Stimulated activated CD4-positive, alpha-beta T cell treated with anti-CD3 and anti-CD28 coated beads, Interleukin-1b, Interleukin-23, amount 100 ng/mL, for 1 hour (primary cell): ENCODE results near the gene PARS2.

ENCODE experiments used
- DNase-seq, 2 donors: peaks; one replicate each; pipeline ENCODE4 v3.0.0-alpha.2; 2020; ENCODE audit warnings: low read depth in 2 of 2

Gene PARS2

DNA sequence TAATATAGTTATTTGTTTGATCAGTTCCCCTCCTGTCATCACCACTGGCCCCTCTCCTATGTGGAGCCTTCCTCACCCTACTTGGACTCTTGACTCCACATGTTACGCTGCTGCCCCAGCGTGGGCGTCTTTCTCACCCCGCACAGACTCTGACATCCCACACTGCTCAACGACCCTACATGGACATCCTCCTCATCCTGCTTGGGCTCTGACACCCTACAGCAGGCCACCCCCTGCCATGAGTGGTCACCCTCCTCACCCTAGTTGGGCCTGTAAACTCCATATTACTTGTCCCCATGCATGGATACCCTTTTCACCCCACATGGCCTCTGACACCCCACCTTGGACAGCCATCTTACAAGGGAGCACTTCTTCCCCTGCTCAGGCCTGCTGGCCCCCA, 27.6 kb downstream of the PARS2 start:
- no peak for DNase-seq

DNA sequence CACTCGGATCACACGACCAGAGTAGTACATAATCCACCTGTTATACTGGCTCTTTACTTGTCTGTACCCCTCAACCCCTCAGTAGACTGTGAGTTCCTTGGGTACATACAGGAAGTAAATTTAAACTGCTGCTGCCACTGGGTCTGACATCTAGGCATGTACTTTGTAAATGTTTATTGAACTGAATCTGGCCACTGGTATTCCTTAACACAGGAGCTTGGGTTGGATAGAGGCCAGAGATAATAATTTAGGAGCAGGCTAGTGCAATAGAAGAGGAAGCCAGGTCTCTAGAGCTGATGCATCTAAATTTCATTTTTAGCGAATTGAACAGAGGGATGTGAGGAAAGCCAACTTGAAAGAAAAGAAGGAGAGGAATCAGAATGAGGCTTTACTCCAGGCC, 36.3 kb downstream of the PARS2 start:
- no peak for DNase-seq

- no peak for DNase-seq
Measured at GRCh38 chr1:54724771-54725170, 39.6 kb downstream of the PARS2 start.

- DNase-seq: no peak
Measured at GRCh38 chr1:54723985-54724384, 40.3 kb downstream of the PARS2 start.

DNA sequence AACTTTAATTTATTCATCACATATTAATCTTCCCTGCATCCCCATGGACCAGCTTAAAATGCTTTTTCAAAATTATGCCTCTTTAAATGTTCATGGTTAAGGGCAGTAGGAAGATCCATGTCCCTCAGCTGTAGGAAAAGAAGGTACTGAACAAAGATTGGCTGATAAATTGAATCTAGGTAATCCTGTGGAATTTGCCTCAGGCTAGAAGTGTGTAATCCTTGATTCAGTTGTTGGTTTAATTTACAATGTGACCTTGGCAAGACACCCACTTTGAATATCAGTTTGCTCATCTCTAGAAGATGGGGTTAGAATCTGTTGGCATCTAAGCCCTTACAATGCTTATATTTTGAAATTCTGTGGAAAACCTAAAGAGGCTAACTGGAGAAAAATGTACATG, 42.6 kb downstream of the PARS2 start:
- DNase-seq: no peak

DNA sequence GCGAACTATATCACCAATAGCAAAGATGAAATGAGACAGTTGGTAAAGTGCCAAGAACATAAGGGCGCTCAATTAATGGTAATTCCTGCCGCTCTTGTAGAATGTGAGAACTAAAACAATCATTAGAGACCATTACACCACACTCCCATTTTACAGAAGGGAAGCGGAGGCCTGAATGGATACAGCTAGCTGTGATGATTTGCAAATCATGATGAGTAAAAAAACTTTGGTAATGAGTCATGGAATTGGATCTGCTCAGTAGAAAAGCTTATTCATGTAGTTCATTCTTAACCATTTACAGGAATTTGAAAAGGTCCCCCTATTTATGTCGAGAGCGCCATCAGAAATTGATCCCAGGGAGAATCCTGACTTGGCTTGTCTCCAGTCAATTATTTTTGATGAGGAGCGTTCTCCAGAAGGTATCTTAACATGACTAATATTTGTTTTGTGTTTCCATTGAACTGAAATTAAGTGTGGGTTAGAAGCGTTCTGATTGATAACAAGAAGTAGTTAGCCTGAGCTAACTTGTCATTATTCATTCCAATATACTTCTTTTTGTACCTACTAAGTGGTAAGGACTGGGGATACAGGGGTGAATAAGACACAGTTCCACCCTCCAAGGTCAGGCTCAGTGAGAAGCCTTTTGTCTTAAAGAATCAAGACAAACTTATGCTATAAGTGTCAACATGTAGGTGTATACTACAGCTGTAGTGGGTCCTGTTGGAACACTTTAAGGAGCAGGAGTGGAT, 47.9 kb downstream of the PARS2 start:
- DNase-seq: no peak

- DNase-seq: peak; percentile 58 to 80
Measured at GRCh38 chr1:54715493-54716298, 48.6 kb downstream of the PARS2 start, which contains the start of gene TTC4. TTC4 (plus strand) TSS chr1:54715861; CDS start chr1:54715909, 48 bp downstream.

DNA sequence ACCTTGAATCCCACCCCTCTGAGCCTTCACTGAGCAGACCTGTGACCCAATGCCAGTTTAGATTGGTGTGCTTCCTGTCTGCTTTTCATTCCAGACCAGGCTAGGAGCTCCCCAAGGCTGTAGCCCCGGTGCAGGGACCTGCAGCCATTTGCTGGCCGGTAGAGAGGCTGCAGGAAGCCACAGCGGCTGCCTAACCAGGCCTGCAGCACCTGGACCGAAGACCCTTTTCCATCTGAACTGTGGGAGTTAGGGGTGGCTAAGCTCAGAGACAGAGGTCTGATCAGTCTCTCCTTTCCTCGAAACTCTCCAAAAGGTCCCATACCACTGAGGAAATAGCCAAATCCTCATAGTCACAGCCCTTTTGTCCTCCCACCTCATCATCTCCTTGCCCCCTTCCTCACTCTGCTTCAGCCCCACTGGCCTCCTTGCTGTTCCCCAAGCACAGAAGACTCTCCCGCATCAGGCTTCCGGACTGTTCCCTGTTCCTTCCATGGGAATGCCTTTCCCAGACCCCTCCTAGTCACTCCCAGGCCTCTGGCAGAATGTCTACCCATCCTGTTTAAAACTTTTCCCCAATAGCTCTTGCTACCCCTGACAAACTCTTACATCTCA, 49.3 kb downstream of the PARS2 start:
- DNase-seq: no peak

GRCh38 chr1:54711536-54711935, 52.8 kb downstream of the PARS2 start:
- DNase-seq: no peak

DNA sequence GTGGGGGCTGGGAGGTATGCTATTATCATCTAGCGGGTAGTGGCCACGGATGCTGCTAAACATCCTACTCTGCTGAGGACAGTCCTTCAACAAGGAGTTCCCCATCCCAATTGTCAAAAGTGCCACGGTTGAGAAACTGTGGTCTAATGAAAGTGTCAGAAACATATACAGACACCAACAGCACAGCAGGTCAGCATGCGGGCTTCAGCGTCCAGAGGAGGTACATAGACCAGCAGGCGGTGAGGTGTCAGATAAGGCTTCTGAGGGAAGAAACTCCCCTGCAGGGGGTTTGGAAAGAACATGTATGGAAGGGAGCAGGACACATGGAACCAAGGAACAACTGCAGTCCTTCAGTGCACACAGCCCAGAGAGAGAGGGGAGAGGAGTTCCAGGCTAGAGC, 53.5 kb downstream of the PARS2 start:
- DNase-seq: no peak

GRCh38 chr1:54710434-54710833, 53.9 kb downstream of the PARS2 start:
- DNase-seq: no peak

DNA sequence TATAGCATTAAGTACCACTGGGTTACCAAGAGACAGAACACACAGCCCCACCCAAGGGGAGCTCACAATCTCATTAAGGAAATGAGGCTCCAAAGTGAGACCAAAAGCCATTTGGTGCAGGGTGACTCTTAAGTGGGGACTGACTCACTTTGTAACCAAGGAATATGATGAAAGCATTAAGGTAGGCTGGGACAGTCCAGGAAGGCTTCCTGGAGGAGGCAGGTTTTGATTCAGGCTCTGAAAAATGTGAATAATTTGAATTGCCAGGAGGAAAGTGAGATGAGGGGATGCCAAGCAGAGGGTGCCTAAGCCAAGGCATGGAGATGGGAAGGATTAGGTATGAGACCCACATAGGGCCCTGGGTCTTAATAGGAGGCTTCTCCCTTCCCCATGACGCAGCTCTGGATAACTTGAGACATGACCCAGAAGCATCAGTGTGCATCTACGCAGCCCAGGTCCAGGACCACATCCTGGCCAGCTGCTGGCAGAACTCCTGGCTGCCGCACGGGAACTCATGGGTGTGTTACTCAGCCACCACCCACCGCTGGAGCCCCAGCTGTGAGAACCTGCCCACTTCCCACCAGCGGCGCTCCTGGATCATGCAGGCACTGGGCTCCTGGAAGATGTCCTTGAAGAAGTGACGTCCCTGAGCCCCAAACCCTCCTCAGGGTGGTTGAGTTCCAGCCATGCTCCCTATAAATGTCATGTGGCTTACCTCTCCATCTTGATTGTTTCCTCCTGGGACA, 54.6 kb downstream of the PARS2 start:
- DNase-seq: no peak

GRCh38 chr1:54708385-54708784, 55.9 kb downstream of the PARS2 start:
- DNase-seq: no peak
